ENCODE results near the gene ACOX1. TPM values are rescaled to one million over a fixed set of nuclear protein-coding genes. Genes with fewer than 3 reads are reported as not detected.
"Not testable (repeated sequence)": the region's sequence is repeated elsewhere in the genome, so short reads cannot be mapped to it uniquely, and the experiment has no call there.

Gene ACOX1
- total RNA-seq, 2 experiments from 2014 or later: 31.4 to 34.9 TPM

DNA sequence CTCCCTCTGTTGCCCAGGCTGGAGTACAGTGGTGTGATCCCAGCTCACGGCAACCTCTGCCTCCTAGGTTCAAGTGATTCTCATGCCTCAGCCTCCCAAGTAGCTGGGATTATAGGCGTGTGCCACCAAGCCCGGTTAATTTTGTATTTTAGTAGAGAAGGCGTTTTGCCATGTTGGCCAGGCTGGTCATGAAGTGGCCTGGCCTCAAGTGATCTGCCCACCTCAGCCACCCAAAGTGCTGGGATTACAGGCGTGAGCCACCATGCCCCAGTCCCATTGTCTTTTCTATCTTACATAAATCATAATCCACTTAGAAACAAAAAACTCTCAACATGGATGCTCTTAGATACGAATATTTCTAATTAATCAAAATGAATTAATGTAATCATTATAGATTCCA is 3.8 kb downstream of the ACOX1 start:
- not testable (repeated sequence) for H3K9me3 Mint-ChIP-seq; DNase-seq; H3K4me3 Mint-ChIP-seq; H3K27me3 Mint-ChIP-seq (ENCODE audit: low read depth); H3K27ac Mint-ChIP-seq
- intact Hi-C loops (cut with micrococcal nuclease): loop anchor here (5.0 kb wide), 2 partner anchors 143 to 477 kb away; partner anchors contain the start of gene UBE2O
- Mint-ChIP-seq H3K36me3 (ENCODE audit: low read depth) (peaks cover 11% of the 10 kb centered on the region), H3K4me1 (ENCODE audit: low read depth) (peaks cover 27% of the 10 kb centered on the region)
- CTCF ChIA-PET: interaction anchor here (1.3 kb wide), 1 partner anchor 11 kb away, joined by 6 read pairs; no protein-coding TSS in a partner anchor

DNA sequence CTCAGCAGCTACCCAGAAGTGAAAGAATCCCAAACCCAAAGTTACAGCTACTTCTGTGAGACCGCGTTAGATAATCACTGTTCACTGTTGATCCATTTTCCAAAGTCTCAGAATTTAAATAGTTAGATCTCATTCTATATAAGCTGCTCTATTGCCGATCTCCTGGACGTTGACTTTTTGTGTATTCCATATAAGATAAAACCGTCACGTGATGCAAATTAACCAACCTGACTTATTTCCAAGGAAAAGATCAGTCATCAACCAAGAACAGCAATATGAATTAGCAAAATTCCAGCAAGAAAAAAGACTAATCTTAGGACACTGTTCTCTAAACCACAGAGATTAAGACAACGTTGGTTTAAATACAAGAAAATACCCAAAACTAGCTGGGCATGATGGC is 8.3 kb downstream of the ACOX1 start:
- CTCF ChIA-PET: interaction anchor here (0.6 to 1.3 kb wide), 3 partner anchors 29 to 612 kb away, joined by 3 to 4 read pairs (median 3); no protein-coding TSS in a partner anchor
- H3K4me3 Mint-ChIP-seq: no peak overlapping the region
- no peaks in the 10 kb centered on the region for H3K9me3 Mint-ChIP-seq
- peaks cover 6% of the 10 kb centered on the region for H3K36me3 Mint-ChIP-seq (ENCODE audit: low read depth)
- peaks cover 5% of the 10 kb centered on the region for H3K4me1 Mint-ChIP-seq (ENCODE audit: low read depth)
- no peak for DNase-seq
- intact Hi-C loops (cut with micrococcal nuclease): no loop called here
- H3K27ac Mint-ChIP-seq: no peak overlapping the region
- H3K27me3 Mint-ChIP-seq (ENCODE audit: low read depth): no peaks in the 10 kb centered on the region

DNA sequence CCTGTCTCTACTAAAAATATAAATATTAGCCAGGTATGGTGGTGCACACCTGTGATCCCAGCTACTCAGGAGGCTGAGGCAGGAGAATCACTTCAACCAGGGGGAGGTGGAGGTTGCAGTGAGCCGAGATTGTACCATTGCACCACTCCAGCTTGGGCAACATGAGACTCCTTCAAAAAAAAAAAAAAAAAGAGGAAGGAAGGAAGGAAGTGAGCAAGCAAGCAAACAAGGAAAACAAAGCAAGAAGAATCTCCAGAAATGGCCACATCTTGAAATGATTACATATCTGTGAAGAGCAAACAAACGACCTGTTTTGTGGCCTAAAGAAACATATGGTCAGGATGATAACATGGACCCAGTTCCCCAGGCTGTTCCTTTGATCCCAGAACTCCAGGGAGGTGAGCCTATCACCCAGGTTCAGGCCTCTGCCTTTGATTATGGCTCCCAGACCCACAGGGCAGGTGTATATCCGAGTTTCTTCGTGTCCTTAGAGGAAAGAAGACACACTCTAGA is 8.9 kb downstream of the ACOX1 start:
- CTCF ChIA-PET: interaction anchor here (0.6 to 1.5 kb wide), 3 partner anchors 9 to 611 kb away, joined by 3 to 4 read pairs (median 4); partner anchors contain the start of genes ACOX1 and TEN1
- H3K36me3 Mint-ChIP-seq (ENCODE audit: low read depth): peaks cover 6% of the 10 kb centered on the region
- H3K27me3 Mint-ChIP-seq (ENCODE audit: low read depth): no peaks in the 10 kb centered on the region
- no peak for DNase-seq
- no peak overlapping the region for H3K4me3 Mint-ChIP-seq
- H3K27ac Mint-ChIP-seq: no peak overlapping the region
- no peaks in the 10 kb centered on the region for H3K9me3 Mint-ChIP-seq
- intact Hi-C loops (cut with micrococcal nuclease): no loop called here
- H3K4me1 Mint-ChIP-seq (ENCODE audit: low read depth): peaks cover 3% of the 10 kb centered on the region

DNA sequence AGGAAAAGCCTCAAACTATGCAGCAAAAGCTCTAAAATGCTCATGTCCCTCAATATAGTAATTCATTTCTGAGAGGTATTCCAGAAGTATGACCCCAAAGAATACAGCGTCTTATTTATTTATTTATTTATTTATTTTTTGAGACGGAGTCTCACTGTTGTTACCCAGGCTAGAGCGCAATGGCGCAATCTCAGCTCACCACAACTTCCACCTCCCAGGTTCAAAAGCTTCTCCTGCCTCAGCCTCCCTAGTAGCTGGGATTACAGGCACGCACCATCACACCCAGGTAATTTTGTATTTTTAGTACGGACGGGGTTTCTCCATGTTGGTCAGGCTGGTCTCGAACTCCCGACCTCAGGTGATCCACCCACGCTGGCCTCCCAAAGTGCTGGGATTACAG is 9.9 kb downstream of the ACOX1 start:
- intact Hi-C loops (cut with micrococcal nuclease); H3K9me3 Mint-ChIP-seq; DNase-seq; H3K27ac Mint-ChIP-seq; H3K4me3 Mint-ChIP-seq; H3K27me3 Mint-ChIP-seq (ENCODE audit: low read depth); H3K4me1 Mint-ChIP-seq (ENCODE audit: low read depth); H3K36me3 Mint-ChIP-seq (ENCODE audit: low read depth): not testable (repeated sequence)
- CTCF ChIA-PET: interaction anchor here (1.5 kb wide), 1 partner anchor 10 kb away, joined by 4 read pairs; the partner anchor contains the start of genes ACOX1 and TEN1

DNA sequence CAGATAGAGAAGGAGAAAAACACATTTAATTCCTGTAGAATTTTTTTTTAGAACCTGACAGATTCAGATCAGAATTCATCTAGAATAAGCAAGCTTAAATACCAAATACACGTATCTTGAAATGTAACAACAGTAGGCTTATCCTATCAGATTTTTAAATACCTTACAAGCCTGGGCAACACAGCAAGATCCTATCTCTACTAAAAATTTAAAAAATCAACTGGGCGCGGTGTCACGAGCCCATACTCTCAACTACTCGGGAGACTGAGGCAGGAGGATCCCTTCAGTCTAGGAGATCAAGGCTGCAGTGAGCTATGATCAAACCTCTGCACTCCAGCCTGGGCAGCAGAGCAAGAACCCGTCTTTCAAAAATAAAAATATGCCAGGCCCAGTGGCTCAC is 13.5 kb downstream of the ACOX1 start:
- H3K36me3 Mint-ChIP-seq (ENCODE audit: low read depth): peaks cover 3% of the 10 kb centered on the region
- no peak overlapping the region for H3K4me3 Mint-ChIP-seq
- no peak overlapping the region for H3K27ac Mint-ChIP-seq
- H3K27me3 Mint-ChIP-seq (ENCODE audit: low read depth): no peaks in the 10 kb centered on the region
- intact Hi-C loops (cut with micrococcal nuclease): no loop called here
- DNase-seq: no peak
- H3K4me1 Mint-ChIP-seq (ENCODE audit: low read depth): peaks cover 11% of the 10 kb centered on the region
- CTCF ChIA-PET: interaction anchor here (0.6 to 1.2 kb wide), 3 partner anchors 49 to 217 kb away, joined by 3 to 4 read pairs (median 3); no protein-coding TSS in a partner anchor
- no peaks in the 10 kb centered on the region for H3K9me3 Mint-ChIP-seq

DNA sequence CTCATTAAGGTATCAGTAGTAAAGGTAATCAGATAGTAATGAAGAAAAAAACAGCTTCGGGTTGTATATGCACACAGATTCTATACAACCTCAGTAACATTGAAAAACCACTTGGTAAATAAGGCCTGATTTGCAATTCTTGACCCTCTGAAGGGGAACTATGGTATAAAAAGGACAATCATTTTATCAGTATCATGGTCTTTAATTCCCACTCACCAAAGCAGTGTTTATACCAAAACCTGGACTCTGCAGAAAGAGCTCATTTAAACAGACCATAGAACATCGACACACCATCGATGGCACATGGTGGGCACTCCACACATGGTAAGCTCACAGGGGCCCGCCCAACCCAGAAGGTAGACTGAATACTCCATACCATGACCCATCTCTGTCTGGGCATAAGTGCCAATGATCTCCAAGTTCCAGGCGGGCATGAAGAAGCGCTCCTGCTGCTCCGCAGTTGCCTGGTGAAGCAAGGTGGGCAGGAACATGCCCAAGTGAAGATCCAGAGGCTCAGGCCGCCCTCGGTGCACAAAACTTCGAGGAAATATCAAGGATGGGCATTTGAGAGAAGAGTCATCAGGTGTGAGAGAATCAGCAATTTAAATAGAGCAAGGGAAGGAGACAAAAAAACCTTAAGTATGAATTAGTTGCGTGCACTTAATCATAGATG is 19.0 kb downstream of the ACOX1 start:
- intact Hi-C loops (cut with micrococcal nuclease): no loop called here
- H3K27me3 Mint-ChIP-seq (ENCODE audit: low read depth): no peaks in the 10 kb centered on the region
- H3K9me3 Mint-ChIP-seq: no peaks in the 10 kb centered on the region
- no peak overlapping the region for H3K27ac Mint-ChIP-seq
- H3K4me3 Mint-ChIP-seq: no peak overlapping the region
- CTCF ChIA-PET: interaction anchor here (1.4 kb wide), 1 partner anchor 14 kb away, joined by 3 read pairs; no protein-coding TSS in a partner anchor
- peaks cover 8% of the 10 kb centered on the region for H3K36me3 Mint-ChIP-seq (ENCODE audit: low read depth)
- peaks cover 9% of the 10 kb centered on the region for H3K4me1 Mint-ChIP-seq (ENCODE audit: low read depth)
- DNase-seq: no peak

DNA sequence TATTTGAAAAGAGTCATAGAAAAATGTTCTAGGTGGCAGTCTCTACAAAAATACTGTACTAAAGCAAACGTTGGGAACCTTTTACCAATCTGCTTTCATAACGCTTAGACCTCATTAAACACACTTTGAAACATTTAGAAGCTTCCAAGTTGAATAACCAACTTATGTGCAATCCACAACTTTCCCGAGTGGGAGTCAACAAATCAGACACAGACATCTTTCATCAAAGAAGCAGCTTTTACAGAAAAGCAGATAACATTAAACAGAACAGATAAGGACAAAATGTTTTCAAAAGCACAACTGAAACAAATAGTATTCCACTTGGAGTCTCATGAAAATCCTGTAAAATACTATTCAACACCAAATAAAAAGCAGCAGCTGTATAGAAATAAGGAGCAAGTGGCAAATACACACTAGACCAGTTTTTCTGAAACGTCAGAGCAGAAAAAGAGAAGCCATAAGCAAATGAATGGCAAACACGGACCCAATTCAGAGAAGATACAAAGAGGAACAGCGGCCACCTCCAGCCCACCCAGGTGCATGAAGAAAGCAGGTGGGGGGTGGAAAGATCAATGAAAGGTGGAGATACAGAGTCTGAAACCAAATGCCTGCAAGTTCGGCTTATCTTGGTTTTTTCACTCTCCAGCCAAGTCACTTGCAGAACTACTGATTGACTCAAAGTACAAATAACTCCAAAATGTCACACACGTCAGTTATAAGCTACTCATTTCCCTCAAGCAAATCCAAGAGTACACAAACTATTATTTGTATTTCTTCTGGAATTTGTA is 19.7 kb downstream of the ACOX1 start:
- no peak for DNase-seq
- no peak overlapping the region for H3K4me3 Mint-ChIP-seq
- H3K27me3 Mint-ChIP-seq (ENCODE audit: low read depth): no peaks in the 10 kb centered on the region
- peaks cover 9% of the 10 kb centered on the region for H3K36me3 Mint-ChIP-seq (ENCODE audit: low read depth)
- CTCF ChIA-PET: interaction anchor here (1.4 kb wide), 1 partner anchor 13 kb away, joined by 3 read pairs; no protein-coding TSS in a partner anchor
- peaks cover 5% of the 10 kb centered on the region for H3K4me1 Mint-ChIP-seq (ENCODE audit: low read depth)
- intact Hi-C loops (cut with micrococcal nuclease): no loop called here
- H3K9me3 Mint-ChIP-seq: no peaks in the 10 kb centered on the region
- H3K27ac Mint-ChIP-seq: no peak overlapping the region

DNA sequence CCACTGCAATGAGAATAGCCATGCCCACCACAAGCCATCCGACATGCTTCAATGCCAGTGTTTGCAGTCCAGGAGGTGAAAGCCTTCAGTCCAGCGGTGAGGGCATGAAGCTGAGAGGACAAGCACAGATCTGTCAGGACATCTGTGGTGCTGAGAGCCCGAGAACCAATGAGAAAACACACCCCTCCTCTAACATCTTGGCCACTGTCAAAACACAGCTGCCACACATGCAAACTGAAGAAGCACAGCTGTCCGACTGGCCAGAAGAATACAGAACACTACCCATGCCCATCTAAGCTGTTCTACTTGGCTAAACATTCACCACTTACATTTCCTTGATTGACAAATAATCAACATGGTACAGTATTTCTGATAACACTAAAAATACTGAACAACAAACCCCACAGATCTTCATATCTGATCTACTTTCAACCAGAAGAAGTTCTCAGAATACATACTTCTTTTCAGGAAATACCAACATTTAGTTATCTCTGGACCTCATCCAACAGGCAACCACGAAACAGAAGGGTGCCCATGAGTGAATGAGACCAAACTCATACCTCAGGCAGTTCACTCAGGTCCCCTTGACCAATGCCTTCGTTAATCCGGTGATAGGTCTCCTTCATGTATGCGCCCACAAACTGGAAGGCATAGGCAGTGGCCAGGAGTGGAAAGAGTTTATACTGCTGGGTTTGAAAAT is 28.0 kb downstream of the ACOX1 start:
- no peaks in the 10 kb centered on the region for H3K27me3 Mint-ChIP-seq (ENCODE audit: low read depth)
- H3K36me3 Mint-ChIP-seq (ENCODE audit: low read depth): peaks cover 14% of the 10 kb centered on the region
- H3K4me1 Mint-ChIP-seq (ENCODE audit: low read depth): no peaks in the 10 kb centered on the region
- intact Hi-C loops (cut with micrococcal nuclease): no loop called here
- no peak overlapping the region for H3K27ac Mint-ChIP-seq
- H3K4me3 Mint-ChIP-seq: no peak overlapping the region
- CTCF ChIA-PET: interaction anchor here (0.6 to 1.1 kb wide), 2 partner anchors 55 to 555 kb away, joined by 3 to 4 read pairs; no protein-coding TSS in a partner anchor
- no peak for DNase-seq
- H3K9me3 Mint-ChIP-seq: no peaks in the 10 kb centered on the region

DNA sequence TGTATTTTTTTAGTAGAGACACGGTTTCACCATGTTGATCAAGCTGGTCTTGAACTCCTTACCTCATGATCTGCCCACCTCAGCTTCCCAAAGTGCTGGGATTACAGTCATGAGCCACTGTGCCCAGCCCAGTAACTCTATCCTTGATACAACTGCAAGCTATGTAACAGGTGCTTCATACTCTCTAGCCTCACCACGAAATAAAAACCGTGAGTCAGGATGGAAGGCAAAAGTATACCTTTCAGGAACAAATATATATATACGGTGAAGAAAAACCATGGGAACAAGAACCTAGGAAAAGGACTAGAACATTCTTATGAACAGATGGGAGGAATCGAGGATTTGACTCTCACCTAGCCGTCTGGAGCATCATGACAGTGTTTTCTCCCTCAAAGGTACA is 28.5 kb downstream of the ACOX1 start:
- CTCF ChIA-PET: interaction anchor here (0.6 to 1.1 kb wide), 2 partner anchors 55 to 555 kb away, joined by 3 to 4 read pairs; no protein-coding TSS in a partner anchor
- H3K27me3 Mint-ChIP-seq (ENCODE audit: low read depth): no peaks in the 10 kb centered on the region
- no peak overlapping the region for H3K4me3 Mint-ChIP-seq
- H3K4me1 Mint-ChIP-seq (ENCODE audit: low read depth): no peaks in the 10 kb centered on the region
- DNase-seq: no peak
- peaks cover 13% of the 10 kb centered on the region for H3K36me3 Mint-ChIP-seq (ENCODE audit: low read depth)
- H3K27ac Mint-ChIP-seq: no peak overlapping the region
- no peaks in the 10 kb centered on the region for H3K9me3 Mint-ChIP-seq
- intact Hi-C loops (cut with micrococcal nuclease): no loop called here

DNA sequence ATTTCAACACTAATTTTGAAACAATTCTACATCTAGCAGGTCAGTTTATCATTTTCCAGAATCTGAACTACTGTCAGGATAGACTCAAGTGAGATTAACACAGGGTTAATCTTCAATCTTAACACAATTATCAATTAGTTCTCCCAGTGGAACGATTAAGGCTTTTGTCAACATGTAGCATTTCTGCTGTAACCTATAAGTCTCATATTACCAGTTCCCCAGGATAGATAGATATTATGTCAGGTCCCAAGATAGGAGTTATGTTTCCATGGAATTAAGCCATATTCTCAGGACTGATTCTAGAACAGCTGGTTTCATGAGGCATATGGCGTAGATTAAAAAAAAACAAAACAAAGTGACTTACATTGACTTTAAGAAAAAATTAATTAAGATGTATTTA is 33.8 kb downstream of the ACOX1 start:
- Mint-ChIP-seq H3K27ac (no peak overlapping the region), H3K4me1 (ENCODE audit: low read depth) (peaks cover 11% of the 10 kb centered on the region), H3K36me3 (ENCODE audit: low read depth) (peaks cover 10% of the 10 kb centered on the region), H3K27me3 (ENCODE audit: low read depth) (no peaks in the 10 kb centered on the region), H3K4me3 (no peak overlapping the region), H3K9me3 (no peaks in the 10 kb centered on the region)
- CTCF ChIA-PET: interaction anchor here (0.7 to 0.9 kb wide), 2 partner anchors 17 to 53 kb away, joined by 3 to 6 read pairs; no protein-coding TSS in a partner anchor
- no peak for DNase-seq
- intact Hi-C loops (cut with micrococcal nuclease): no loop called here

DNA sequence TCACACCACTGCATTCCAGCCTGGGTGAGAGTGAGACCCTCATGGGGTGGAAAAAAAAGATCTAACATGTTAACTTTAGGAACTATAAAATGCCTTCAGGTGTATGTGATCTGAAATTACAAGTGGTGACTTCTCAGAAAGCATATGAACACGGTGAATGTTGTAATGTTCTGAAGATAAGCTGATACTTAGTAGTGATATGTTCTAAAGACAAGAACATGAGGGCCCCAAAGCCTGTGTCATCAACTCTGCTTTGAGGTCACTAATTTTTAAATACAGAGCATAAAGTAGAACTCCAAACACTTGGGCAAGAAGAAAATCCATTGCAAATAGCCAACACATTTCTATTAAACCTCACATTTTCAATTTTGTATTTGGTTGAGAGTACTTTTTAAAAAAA is 35.5 kb downstream of the ACOX1 start:
- peaks cover 6% of the 10 kb centered on the region for H3K36me3 Mint-ChIP-seq (ENCODE audit: low read depth)
- no peak overlapping the region for H3K4me3 Mint-ChIP-seq
- H3K27ac Mint-ChIP-seq: no peak overlapping the region
- no peaks in the 10 kb centered on the region for H3K27me3 Mint-ChIP-seq (ENCODE audit: low read depth)
- intact Hi-C loops (cut with micrococcal nuclease): no loop called here
- no peak for DNase-seq
- H3K9me3 Mint-ChIP-seq: no peaks in the 10 kb centered on the region
- CTCF ChIA-PET: interaction anchor here (0.7 to 0.8 kb wide), 2 partner anchors 269 to 360 kb away, joined by 3 read pairs; no protein-coding TSS in a partner anchor
- H3K4me1 Mint-ChIP-seq (ENCODE audit: low read depth): peaks cover 11% of the 10 kb centered on the region

DNA sequence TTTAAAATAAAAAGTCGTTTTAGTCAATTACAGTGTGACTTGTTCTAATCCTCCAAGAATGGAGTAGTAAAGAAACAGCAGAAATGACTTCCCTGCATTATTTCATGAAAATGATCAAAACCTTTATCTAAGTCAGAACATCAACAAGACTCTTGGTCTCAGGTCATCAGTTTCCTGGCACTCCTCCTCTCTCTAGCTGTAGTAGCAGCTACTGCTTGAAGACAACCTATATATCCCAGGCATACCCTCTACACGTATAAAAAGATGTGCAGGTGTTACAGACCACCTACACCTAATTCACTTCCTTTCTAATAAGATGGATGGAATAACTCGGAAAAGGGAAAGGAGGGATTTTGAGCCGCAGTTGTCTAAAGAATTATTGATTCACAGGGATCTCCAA is 36.5 kb downstream of the ACOX1 start:
- H3K4me1 Mint-ChIP-seq (ENCODE audit: low read depth): peaks cover 11% of the 10 kb centered on the region
- H3K9me3 Mint-ChIP-seq: no peaks in the 10 kb centered on the region
- H3K4me3 Mint-ChIP-seq: no peak overlapping the region
- H3K27ac Mint-ChIP-seq: no peak overlapping the region
- H3K36me3 Mint-ChIP-seq (ENCODE audit: low read depth): peaks cover 4% of the 10 kb centered on the region
- no peaks in the 10 kb centered on the region for H3K27me3 Mint-ChIP-seq (ENCODE audit: low read depth)
- DNase-seq: no peak
- intact Hi-C loops (cut with micrococcal nuclease): no loop called here
- CTCF ChIA-PET: no interaction called here

Data from activated naive CD4-positive, alpha-beta T cell treated with anti-CD3 and anti-CD28 coated beads for 36 hours (primary cell).